Caco-2 (cell line): ENCODE results near the gene VDR. TPM values are rescaled to one million over a fixed set of nuclear protein-coding genes. Genes with fewer than 3 reads are reported as not detected.

ENCODE experiments used
- BruUV-seq: library from RNA; stranded (reverse); fragments of 400-500 nt; replicated peaks from 2 replicates; lab custom pipeline; 2021; lab: Mats Ljungman, UMichigan
- CTCF ChIA-PET: fragments of 300-600 bp; sonication (Branson Sonifier 250); formaldehyde crosslinking; loops from one replicate; lab custom pipeline; 2022; ENCODE audit warnings: antibody characterized with exemption; lab: Charles Lee
- POLR2A ChIA-PET: fragments of 300-600 bp; sonication (Branson Sonifier 250); formaldehyde crosslinking; loops from one replicate; lab custom pipeline; 2022; ENCODE audit warnings: antibody characterized with exemption; lab: Charles Lee
- DNase-seq, 2 experiments: peaks; one replicate each; pipeline versions ENCODE4 v3.0.0 to v3.0.0-alpha.2; 2020 to 2022
- H3K27me3 ChIP-seq: replicated peaks from 2 replicates; pipeline ENCODE4 v1.6.0; 2011; ENCODE audit warnings: low read length; ENCODE audit not compliant: control insufficient read depth, insufficient read depth
- H3K36me3 ChIP-seq: 2 replicates; pipeline ENCODE4 v1.5.1; 2011; ENCODE audit warnings: low read length; ENCODE audit not compliant: control insufficient read depth, insufficient read depth
- H3K4me1 ChIP-seq: fragments of 250-450 bp; sonication (Bioruptor Pico); 2 replicates; pipeline ENCODE4 v1.5.1; 2020; ENCODE audit warnings: mild to moderate bottlenecking
- H3K4me3 ChIP-seq: 2 replicates; pipeline ENCODE4 v1.5.1; 2011; ENCODE audit warnings: low read depth, mild to moderate bottlenecking, control low read depth, low read length
- H3K9me3 ChIP-seq: fragments of 250-450 bp; sonication (Bioruptor Pico); 2 replicates; pipeline ENCODE4 v1.5.1; 2020; ENCODE audit warnings: mild to moderate bottlenecking, moderate library complexity
- H3K27ac Mint-ChIP-seq: one replicate; pipeline ENCODE4 v1.8.0; 2022; ENCODE audit warnings: mixed read lengths; ENCODE audit not compliant: unreplicated experiment
- H3K27me3 Mint-ChIP-seq: one replicate; pipeline ENCODE4 v1.8.0; 2022; ENCODE audit warnings: mixed read lengths; ENCODE audit not compliant: insufficient read depth, unreplicated experiment
- H3K36me3 Mint-ChIP-seq: one replicate; pipeline ENCODE4 v1.8.0; 2022; ENCODE audit warnings: mild to moderate bottlenecking, mixed read lengths; ENCODE audit not compliant: insufficient read depth, unreplicated experiment
- H3K4me1 Mint-ChIP-seq: one replicate; pipeline ENCODE4 v1.8.0; 2022; ENCODE audit warnings: low read depth, mixed read lengths; ENCODE audit not compliant: unreplicated experiment
- H3K4me3 Mint-ChIP-seq: one replicate; pipeline ENCODE4 v1.8.0; 2022; ENCODE audit warnings: mild to moderate bottlenecking, moderate library complexity, mixed read lengths; ENCODE audit not compliant: unreplicated experiment
- H3K9me3 Mint-ChIP-seq: one replicate; pipeline ENCODE4 v1.8.0; 2022; ENCODE audit warnings: mixed read lengths; ENCODE audit not compliant: unreplicated experiment
- intact Hi-C: fragments of 100-400 bp; cut with micrococcal nuclease; formaldehyde crosslinking; loops from one replicate; pipeline ENCODE4 v1.10.0; 2022; ENCODE audit not compliant: unreplicated experiment
- total RNA-seq: library from RNA; stranded (reverse); gene quantifications from 2 replicates; pipeline ENCODE4 v1.2.3, GENCODE V29; 2022
- TF ChIP-seq, protein P1 (sequence below), 2 experiments: fragments of 200-600 bp in 1 of 2; IDR thresholded peaks; 1 replicate in 1 of 2; 2 replicates in 1 of 2; pipeline versions ENCODE4 v1.5.1 to v1.8.0; 2011 to 2022; ENCODE audit warnings: antibody characterized with exemption in 1 of 2, control low read depth in 1 of 2, inconsistent platforms in 1 of 2, low read depth in 1 of 2, low read length in 1 of 2, mild to moderate bottlenecking in 1 of 2, moderate library complexity in 1 of 2; ENCODE audit not compliant: insufficient read depth in 1 of 2, severe bottlenecking in 1 of 2, unreplicated experiment in 1 of 2

The VDR gene
- total RNA-seq, 1 experiment from 2014 or later: 15.4 TPM

DNA sequence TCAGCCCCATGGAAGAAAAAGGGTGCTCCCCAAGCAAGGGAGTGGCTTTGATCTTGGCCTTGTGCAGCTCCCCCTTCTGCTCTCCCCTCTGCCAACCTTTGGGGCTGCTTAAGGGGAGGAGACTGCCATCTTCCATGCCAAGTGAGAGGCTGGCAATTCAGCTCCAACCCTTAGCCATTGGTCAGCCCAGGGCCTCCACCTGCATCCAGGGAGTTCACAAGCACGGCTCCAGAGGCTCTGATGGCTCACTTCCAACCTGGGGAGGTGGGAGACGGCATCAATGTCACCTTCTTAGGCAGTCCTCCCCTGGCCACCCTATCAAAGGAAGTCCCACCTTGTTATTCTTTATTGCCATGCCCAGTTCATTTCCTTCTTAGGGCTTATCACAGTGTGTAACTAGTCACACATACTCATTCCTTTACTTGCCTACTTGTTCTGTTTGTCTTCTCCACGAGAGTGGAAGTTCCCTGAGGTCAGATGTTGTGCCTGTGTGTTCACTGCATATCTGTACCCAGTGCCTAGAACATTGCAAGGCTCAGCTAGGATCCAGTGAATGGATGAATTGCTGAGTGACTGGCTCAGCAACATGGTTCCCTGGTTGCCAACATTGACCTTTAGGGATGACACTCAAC, 90.1 kb downstream of the VDR start:
- Mint-ChIP-seq H3K9me3 (no peaks in the 10 kb centered on the region), H3K4me1 (peaks cover 16% of the 10 kb centered on the region), H3K27me3 (no peaks in the 10 kb centered on the region), H3K36me3 (no peaks in the 10 kb centered on the region), H3K4me3 (no peak overlapping the region), H3K27ac (no peak overlapping the region)
- H3K9me3 ChIP-seq: no peaks in the 10 kb centered on the region
- no peak overlapping the region for H3K4me3 ChIP-seq
- no peaks in the 10 kb centered on the region for H3K27me3 ChIP-seq
- DNase-seq: no peak
- H3K36me3 ChIP-seq: no peaks in the 10 kb centered on the region; the same call in 1 of the 2 replicates
- TF ChIP-seq, protein P1, sequence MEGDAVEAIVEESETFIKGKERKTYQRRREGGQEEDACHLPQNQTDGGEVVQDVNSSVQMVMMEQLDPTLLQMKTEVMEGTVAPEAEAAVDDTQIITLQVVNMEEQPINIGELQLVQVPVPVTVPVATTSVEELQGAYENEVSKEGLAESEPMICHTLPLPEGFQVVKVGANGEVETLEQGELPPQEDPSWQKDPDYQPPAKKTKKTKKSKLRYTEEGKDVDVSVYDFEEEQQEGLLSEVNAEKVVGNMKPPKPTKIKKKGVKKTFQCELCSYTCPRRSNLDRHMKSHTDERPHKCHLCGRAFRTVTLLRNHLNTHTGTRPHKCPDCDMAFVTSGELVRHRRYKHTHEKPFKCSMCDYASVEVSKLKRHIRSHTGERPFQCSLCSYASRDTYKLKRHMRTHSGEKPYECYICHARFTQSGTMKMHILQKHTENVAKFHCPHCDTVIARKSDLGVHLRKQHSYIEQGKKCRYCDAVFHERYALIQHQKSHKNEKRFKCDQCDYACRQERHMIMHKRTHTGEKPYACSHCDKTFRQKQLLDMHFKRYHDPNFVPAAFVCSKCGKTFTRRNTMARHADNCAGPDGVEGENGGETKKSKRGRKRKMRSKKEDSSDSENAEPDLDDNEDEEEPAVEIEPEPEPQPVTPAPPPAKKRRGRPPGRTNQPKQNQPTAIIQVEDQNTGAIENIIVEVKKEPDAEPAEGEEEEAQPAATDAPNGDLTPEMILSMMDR (IDR thresholded peaks at IDR 0.05; ENCODE audit: insufficient read depth in 1 of 2, low read depth in 1 of 2, low read length in 1 of 2, severe bottlenecking in 1 of 2, unreplicated experiment in 1 of 2): no peak
- ChIA-PET POLR2A (no interaction called here), CTCF (no interaction called here)
- no TSS peak for BruUV-seq
- intact Hi-C loops: no loop called here
- peaks cover 27% of the 10 kb centered on the region for H3K4me1 ChIP-seq

DNA sequence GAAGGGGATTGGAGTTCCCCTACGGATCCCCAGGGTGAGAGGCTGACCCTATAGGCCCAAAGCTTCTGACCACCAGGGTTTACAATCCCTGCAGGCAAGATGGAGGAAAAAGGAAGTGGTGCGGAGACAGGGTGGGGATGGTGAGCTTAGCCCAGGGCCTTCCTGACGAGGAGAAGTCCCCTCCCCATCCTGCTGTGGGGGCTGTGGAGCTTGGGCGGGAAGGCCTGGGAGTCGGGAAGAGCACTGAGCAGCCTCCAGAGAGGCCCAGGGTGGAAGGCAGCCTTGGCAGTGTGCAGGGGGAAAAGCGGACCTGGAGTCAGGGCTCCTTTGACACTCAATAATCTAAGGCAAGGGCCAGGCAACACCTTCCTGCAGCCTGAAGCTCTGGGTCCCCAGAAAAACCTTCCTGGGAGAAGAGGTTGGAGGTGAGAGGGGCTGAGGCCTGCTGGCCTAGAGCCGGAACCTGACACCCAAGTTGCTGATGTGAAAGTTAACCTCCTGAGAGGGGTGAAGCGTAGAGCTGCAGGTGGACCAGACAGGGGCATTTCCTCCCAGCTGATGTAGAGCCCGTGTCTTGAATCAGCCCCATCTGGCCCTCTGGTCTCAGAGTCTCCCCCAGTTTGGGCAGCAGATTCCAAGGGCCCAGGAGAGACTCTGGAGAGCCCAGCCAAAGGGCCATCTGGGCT, 91.1 kb downstream of the VDR start:
- Mint-ChIP-seq H3K4me1 (peaks cover 20% of the 10 kb centered on the region), H3K36me3 (no peaks in the 10 kb centered on the region), H3K27me3 (no peaks in the 10 kb centered on the region), H3K27ac (peak overlapping the region; percentile 20), H3K9me3 (no peaks in the 10 kb centered on the region), H3K4me3 (peak overlapping the region; percentile 11)
- Histone ChIP-seq H3K9me3 (no peaks in the 10 kb centered on the region), H3K4me3 (no peak overlapping the region), H3K27me3 (no peaks in the 10 kb centered on the region), H3K4me1 (peaks cover 23% of the 10 kb centered on the region), H3K36me3 (no peaks in the 10 kb centered on the region; the same call in 1 of the 2 replicates)
- intact Hi-C loops: no loop called here
- DNase-seq: no peak
- TF ChIP-seq, protein P1 (IDR thresholded peaks at IDR 0.05; ENCODE audit: insufficient read depth in 1 of 2, low read depth in 1 of 2, low read length in 1 of 2, severe bottlenecking in 1 of 2, unreplicated experiment in 1 of 2): no peak
- BruUV-seq: no TSS peak
- ChIA-PET POLR2A (no interaction called here), CTCF (interaction anchor here (1.0 to 2.0 kb wide), 3 partner anchors 23 to 46 kb away, joined by 3 to 17 read pairs (median 4); no protein-coding TSS in a partner anchor)

DNA sequence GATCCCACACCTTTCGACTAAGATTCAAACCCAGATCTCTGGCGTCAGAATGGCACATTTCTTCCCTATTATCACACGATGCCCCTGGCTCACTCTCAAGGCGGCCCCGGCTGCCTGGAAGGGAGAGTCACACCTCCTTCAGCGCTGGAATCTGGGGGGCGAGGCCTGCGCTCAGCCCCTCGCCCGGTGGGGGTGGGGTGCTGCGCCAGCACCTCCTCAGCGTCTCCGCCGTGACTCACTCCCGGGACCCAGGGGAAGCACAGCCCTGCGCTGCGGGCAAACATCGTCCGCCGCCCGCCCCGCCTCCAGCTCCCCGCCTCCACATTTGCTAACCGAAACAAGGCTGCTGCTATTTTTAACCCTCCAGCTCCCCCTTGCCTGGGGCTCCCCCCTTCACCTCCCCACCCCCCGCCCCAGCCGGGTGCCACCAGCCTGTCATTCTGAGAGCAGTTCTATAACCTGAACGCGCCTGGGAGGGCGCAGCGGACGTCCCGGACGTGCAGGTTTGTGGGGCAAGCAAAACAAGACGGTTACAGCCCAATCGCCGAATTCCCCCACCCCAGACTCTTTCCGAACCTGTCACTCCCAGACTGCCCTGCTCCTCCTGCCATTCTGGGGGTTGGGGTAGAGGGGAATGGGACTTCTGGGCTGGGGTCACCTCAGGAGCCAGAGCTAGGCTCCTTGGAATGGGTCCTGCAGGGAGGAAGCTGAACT, 91.8 kb downstream of the VDR start:
- TF ChIP-seq, protein P1 (IDR thresholded peaks at IDR 0.05; ENCODE audit: insufficient read depth in 1 of 2, low read depth in 1 of 2, low read length in 1 of 2, severe bottlenecking in 1 of 2, unreplicated experiment in 1 of 2): no peak
- CTCF ChIA-PET: interaction anchor here (1.0 to 2.0 kb wide), 3 partner anchors 22 to 45 kb away, joined by 3 to 17 read pairs (median 4); no protein-coding TSS in a partner anchor
- POLR2A ChIA-PET: no interaction called here
- Mint-ChIP-seq H3K27me3 (no peaks in the 10 kb centered on the region), H3K27ac (peak overlapping the region; percentile 20), H3K4me3 (peak overlapping the region; percentile 11), H3K36me3 (no peaks in the 10 kb centered on the region), H3K9me3 (no peaks in the 10 kb centered on the region), H3K4me1 (peaks cover 18% of the 10 kb centered on the region)
- DNase-seq: peak; percentile 34 to 48
- no peaks in the 10 kb centered on the region for H3K9me3 ChIP-seq
- H3K36me3 ChIP-seq: no peaks in the 10 kb centered on the region; the same call in 1 of the 2 replicates
- H3K4me1 ChIP-seq: peaks cover 24% of the 10 kb centered on the region
- intact Hi-C loops: no loop called here
- no TSS peak for BruUV-seq
- H3K4me3 ChIP-seq: 0 out of 2 replicates have a peak overlapping the region, but pooled peaks have one; percentile 1
- no peaks in the 10 kb centered on the region for H3K27me3 ChIP-seq
